ENCODE results near the gene DUSP8. TPM values are rescaled to one million over a fixed set of nuclear protein-coding genes. Genes with fewer than 3 reads are reported as not detected.
"Not testable (repeated sequence)": the region's sequence is repeated elsewhere in the genome, so short reads cannot be mapped to it uniquely, and the experiment has no call there.

Gene DUSP8
- total and polyA plus RNA-seq, 7 donors: 0.66 to 12.7 (median 4.4) TPM

DNA sequence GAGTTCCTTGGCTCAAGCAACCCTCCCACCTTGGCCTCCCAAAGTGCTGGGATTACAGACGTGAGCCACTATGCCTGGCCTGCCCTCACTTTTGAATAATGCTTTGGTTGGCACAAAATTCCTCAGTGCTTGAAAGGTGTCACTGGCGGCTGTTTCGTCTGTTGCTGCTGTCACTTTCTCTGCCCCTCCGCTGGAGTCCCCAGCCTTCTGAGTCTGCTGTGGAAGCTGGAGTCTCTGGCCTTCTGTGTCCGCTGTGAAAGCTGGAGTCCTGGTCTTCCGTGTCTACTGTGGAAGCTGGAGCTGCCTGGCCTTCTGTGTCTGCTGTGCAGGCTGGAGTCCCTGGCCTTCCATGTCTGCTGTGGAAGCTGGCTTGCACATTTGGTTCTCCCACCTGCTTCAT lies 17.9 kb upstream of the DUSP8 start:
- intact Hi-C loops (cut with DNase I): no loop called here
- Histone ChIP-seq H3K36me3 (no peaks in the 10 kb centered on the region), H3K9me3 (no peaks in the 10 kb centered on the region), H3K27ac (no peak overlapping the region), H3K4me1 (no peaks in the 10 kb centered on the region), H3K27me3 (peaks cover 0 to 10% (median 0%) of the 10 kb centered on the region in 3 donors), H3K4me3 (no peak overlapping the region)
- 96 to 97% methylated on average over 6 of the region's 6 CpGs for WGBS, 2 donors
- DNase-seq: peak; percentile 26
- no peak for TF ChIP-seq POLR2AphosphoS5 (IDR thresholded peaks at IDR 0.05)
- TF ChIP-seq, protein P1, sequence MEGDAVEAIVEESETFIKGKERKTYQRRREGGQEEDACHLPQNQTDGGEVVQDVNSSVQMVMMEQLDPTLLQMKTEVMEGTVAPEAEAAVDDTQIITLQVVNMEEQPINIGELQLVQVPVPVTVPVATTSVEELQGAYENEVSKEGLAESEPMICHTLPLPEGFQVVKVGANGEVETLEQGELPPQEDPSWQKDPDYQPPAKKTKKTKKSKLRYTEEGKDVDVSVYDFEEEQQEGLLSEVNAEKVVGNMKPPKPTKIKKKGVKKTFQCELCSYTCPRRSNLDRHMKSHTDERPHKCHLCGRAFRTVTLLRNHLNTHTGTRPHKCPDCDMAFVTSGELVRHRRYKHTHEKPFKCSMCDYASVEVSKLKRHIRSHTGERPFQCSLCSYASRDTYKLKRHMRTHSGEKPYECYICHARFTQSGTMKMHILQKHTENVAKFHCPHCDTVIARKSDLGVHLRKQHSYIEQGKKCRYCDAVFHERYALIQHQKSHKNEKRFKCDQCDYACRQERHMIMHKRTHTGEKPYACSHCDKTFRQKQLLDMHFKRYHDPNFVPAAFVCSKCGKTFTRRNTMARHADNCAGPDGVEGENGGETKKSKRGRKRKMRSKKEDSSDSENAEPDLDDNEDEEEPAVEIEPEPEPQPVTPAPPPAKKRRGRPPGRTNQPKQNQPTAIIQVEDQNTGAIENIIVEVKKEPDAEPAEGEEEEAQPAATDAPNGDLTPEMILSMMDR (IDR thresholded peaks at IDR 0.05): no peak
- TF ChIP-seq EP300 (IDR thresholded peaks at IDR 0.05): no peak
- no peak for TF ChIP-seq POLR2A (IDR thresholded peaks at IDR 0.05)

DNA sequence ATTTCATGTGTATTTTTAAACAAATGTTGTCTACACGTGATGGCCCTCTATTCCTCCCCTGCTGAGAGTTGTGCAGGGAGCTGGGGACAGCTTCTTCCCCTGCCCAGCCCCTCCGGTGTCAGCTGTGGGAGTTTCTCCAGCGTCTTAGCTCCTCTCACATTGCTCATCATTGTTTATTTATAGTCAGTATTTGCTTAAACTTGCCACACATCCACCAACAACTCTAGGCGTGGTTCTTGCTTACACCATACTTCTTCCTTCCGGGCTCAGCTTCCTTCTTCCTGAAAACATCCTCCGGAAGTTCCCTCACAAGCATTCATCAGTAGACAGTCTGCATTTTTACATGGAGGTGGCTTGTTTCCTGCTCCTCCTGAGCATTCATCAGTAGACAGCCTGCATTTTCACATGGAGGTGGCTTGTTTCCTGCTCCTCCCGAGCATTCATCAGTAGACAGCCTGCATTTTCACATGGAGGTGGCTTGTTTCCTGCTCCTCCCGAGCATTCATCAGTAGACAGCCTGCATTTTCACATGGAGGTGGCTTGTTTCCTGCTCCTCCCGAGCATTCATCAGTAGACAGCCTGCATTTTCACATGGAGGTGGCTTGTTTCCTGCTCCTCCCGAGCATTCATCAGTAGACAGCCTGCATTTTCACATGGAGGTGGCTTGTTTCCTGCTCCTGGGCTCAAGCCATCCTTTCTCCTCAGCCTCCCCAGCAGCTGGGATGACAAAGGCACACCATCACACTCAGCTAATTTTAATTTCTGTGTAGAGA lies 17.3 kb upstream of the DUSP8 start:
- H3K4me3 ChIP-seq; H3K9me3 ChIP-seq; H3K36me3 ChIP-seq; H3K4me1 ChIP-seq; H3K27me3 ChIP-seq; H3K27ac ChIP-seq; intact Hi-C loops (cut with DNase I): not testable (repeated sequence)
- WGBS, 2 donors: 23 to 26% methylated on average over 8 of the region's 10 CpGs
- peak; percentile 49 for DNase-seq

DNA sequence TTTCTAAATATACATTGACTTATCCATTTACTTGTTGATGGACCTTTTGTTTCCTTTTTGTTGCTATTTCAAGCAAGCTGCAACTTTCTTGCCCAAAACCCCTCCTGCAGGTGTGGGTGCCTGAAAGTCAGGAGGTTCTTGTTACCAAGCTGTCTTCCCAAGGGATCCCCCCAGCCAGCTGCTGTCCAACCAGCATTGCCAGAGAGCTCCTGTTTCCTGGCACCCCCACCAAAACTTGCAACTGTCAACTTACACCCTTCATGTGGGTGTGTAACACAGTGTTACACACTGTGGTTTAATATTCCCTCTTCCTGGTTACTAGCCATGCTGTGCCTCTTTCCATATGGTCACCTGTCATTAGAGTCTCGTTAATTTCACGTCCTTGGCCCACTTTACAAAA lies 14.6 kb upstream of the DUSP8 start:
- Histone ChIP-seq H3K4me1 (no peaks in the 10 kb centered on the region), H3K27me3 (no peaks in the 10 kb centered on the region), H3K4me3 (no peak overlapping the region), H3K36me3 (no peaks in the 10 kb centered on the region), H3K9me3 (no peaks in the 10 kb centered on the region), H3K27ac (no peak overlapping the region)
- TF ChIP-seq, protein P1 (IDR thresholded peaks at IDR 0.05): no peak
- TF ChIP-seq POLR2A (IDR thresholded peaks at IDR 0.05) (no peak), POLR2AphosphoS5 (IDR thresholded peaks at IDR 0.05) (no peak), EP300 (IDR thresholded peaks at IDR 0.05) (no peak)
- peak; percentile 44 for DNase-seq
- intact Hi-C loops (cut with DNase I): no loop called here
- 71 to 81% methylated on average over 2 of the region's 2 CpGs for WGBS, 2 donors

DNA sequence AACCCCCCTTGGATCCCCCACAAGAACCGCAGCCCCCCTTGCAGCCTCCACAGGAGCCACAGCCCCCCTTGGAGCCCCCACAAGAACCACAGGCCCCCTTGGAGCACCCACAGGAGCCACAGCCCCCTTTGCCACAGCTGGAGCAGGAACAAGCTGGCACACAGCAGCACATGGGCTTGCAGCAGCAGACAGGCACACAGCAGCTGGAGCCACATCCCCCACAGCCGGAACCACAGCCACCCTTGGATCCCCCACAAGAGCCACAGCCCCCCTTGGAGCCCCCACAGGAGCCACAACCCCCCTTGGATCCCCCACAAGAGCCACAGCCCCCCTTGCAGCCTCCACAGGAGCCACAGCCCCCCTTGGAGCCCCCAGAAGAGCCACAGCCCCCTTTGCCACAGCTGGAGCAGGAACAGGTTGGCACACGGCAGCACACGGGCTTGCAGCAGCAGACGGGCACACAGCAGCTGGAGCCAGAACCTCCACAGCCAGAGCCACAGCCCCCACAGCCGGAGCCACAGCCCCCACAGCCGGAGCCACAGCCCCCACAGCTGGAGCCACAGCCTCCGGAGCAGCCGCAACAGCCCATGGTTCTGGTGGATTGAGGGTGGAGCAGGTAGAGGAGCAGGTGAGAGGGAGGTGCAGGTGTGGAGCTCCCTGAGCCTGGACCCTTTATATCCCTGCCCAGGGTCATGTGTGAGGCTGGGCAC lies 12.7 kb upstream of the DUSP8 start, which contains the start of gene KRTAP5-1:
Gene KRTAP5-1, minus strand, starts transcription at position 623 of the 710 bp plus-strand sequence. Its CDS starts 34 bp downstream, at position 589.
- H3K4me1 ChIP-seq; DNase-seq; H3K27ac ChIP-seq; H3K27me3 ChIP-seq; H3K9me3 ChIP-seq; intact Hi-C loops (cut with DNase I); H3K36me3 ChIP-seq; H3K4me3 ChIP-seq: not testable (repeated sequence)
- 38 to 42% methylated on average over 9 of the region's 9 CpGs for WGBS, 2 donors

DNA sequence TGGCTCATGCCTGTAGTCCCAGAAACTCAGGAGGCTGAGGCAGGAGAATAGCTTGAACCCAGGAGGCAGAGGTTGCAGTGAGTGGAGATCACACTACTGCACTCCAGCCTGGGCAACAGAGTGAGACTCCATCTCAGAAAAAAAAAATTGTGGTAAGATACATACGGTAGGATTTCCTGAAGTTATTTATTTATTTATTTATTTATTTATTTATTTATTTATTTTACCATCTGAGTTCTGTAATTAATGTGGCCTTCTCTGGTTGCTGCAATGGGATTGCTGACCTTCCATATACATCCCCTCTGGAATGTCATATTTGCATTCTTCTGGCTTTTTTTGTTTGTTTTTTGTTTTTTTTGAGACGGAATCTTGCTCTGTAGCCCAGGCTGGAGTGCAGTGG lies 10.8 kb upstream of the DUSP8 start:
- H3K36me3 ChIP-seq; H3K27ac ChIP-seq; H3K9me3 ChIP-seq; intact Hi-C loops (cut with DNase I); H3K27me3 ChIP-seq; DNase-seq; H3K4me3 ChIP-seq; H3K4me1 ChIP-seq: not testable (repeated sequence)
- WGBS, 2 donors: 70 to 74% methylated on average over 2 of the region's 2 CpGs

DNA sequence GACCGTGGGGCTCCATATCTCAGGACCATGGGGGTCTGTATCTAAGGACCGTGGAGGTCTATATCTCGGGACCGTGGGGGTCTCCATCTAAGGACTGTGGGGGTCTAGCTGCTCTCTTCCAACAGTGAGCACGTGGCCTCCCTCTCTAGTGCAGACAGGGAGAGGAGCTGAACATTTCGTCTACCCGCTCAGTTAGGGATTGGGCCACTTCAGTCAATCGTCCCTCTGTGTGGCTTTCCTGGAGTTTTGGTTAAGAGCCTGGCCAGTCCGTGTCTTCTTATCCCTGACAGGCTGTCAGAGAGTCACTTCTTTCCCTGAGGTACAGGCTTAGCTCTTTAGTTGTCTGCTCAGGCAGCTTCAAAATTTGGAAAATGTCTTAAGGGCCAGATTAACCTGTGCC lies 9.9 kb upstream of the DUSP8 start:
- Histone ChIP-seq H3K4me3 (no peak overlapping the region), H3K4me1 (no peaks in the 10 kb centered on the region), H3K9me3 (no peaks in the 10 kb centered on the region), H3K27me3 (no peaks in the 10 kb centered on the region), H3K36me3 (no peaks in the 10 kb centered on the region), H3K27ac (no peak overlapping the region)
- intact Hi-C loops (cut with DNase I): no loop called here
- TF ChIP-seq POLR2A (IDR thresholded peaks at IDR 0.05) (no peak), EP300 (IDR thresholded peaks at IDR 0.05) (no peak), POLR2AphosphoS5 (IDR thresholded peaks at IDR 0.05) (no peak)
- TF ChIP-seq, protein P1 (IDR thresholded peaks at IDR 0.05): no peak
- WGBS, 2 donors: 89 to 91% methylated on average over 9 of the region's 9 CpGs
- DNase-seq: no peak

All from sigmoid colon (tissue), 7 donors.